NCI-H446 (cell line): Measurements from ENCODE around the gene SLC6A19.
"Not testable (repeated sequence)": the region's sequence is repeated elsewhere in the genome, so short reads cannot be mapped to it uniquely, and the experiment has no call there.

Experiments used
- DNase-seq, 2 experiments: peaks; one replicate each; lab custom pipeline; 2025; lab: John Stamatoyannopoulos, UW

SLC6A19 gene

DNA sequence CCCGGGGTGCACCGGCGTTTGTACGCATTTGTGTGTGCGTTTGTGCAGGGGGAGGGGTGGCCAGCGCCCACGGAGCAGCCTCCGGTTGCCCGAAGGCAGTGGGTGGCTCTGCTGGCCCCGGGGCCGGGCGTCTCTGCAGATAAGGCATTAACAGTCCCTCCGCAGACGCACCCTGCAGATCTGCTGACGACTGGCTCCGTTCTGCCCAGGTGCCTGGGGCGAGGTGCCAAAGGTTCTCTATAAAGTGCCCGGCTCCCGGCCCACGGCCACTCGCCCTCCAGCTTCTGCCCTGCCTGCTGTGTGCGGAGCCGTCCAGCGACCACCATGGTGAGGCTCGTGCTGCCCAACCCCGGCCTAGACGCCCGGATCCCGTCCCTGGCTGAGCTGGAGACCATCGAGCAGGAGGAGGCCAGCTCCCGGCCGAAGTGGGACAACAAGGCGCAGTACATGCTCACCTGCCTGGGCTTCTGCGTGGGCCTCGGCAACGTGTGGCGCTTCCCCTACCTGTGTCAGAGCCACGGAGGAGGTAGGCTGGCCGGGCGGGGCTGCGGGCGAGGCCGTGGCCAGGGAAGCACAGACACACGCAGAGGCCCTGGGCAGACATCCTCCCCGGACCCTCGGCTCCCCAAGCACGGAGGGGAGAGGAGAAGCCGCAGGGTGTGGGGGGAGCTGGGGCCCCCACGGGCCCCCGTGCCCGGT is at the start of gene SLC6A19:
TSS of gene SLC6A19 (plus strand) at position 269 of the 699 bp plus-strand sequence. CDS start at position 325, 56 bp downstream.
- no peak for DNase-seq

DNA sequence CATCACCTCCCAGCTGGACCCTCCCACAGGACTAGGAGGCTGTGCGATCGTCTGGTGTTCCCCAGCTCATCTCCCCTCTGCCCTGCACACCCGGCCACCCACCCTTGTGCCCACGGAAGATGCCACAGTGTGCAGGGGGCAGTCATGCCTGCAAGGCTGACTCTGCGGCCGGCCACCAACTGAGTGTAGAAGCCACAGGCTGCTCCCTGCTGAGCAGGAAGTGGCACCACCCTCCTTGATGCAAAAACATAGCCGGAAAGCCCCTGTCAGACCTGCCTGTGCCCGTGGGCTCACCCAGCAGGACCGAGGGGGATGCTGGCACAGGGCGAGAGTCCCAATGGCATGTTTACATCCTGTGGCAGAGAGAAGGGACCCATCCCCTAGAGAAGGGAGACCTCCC is 49.2 kb upstream of the SLC6A19 start:
- DNase-seq = no peak

DNA sequence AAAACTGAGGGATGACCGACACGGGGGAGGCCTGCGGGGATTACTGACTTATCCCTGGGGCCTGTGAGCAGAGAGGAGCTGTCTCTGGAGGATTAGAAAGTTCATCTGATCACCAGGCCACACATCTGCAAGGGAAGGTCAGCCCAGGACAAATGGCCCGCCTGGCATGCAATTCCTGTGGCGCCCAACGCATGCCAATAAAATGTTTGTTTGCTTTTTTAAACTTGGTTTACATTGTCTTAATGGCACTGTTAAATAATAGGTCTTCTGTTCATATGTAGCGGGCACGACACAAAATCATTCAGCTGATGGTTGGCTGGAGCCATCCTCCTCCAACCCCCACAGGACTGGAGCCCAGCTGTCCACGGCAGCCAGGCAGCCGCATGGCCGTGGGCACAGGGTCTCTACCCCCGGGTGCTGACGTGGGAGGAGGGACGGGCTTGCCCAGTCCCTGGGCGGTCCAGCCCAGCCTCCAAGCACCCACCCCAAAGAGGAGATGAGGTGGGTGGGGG is 48.6 kb upstream of the SLC6A19 start:
- DNase-seq = no peak

DNA sequence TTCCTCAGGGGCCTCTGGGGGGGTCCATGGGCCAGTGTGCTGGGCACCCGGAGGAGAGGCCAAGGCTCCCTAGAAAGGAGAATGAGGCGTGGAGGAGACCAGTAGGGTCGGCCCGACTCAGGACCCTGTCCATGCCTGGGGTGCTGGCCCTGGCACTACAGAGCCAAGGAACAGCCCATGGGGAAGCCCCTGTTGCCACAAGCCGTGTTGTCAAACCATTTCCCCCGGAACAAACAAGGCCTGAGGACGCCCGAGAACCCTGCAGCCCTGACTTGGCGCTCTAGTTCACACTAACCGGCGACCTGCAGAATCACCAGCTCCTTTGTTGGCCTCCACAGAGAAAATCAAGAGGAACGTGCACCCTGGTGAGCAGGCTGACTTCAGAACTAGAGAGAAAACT is 48.0 kb upstream of the SLC6A19 start:
- no peak for DNase-seq

DNA sequence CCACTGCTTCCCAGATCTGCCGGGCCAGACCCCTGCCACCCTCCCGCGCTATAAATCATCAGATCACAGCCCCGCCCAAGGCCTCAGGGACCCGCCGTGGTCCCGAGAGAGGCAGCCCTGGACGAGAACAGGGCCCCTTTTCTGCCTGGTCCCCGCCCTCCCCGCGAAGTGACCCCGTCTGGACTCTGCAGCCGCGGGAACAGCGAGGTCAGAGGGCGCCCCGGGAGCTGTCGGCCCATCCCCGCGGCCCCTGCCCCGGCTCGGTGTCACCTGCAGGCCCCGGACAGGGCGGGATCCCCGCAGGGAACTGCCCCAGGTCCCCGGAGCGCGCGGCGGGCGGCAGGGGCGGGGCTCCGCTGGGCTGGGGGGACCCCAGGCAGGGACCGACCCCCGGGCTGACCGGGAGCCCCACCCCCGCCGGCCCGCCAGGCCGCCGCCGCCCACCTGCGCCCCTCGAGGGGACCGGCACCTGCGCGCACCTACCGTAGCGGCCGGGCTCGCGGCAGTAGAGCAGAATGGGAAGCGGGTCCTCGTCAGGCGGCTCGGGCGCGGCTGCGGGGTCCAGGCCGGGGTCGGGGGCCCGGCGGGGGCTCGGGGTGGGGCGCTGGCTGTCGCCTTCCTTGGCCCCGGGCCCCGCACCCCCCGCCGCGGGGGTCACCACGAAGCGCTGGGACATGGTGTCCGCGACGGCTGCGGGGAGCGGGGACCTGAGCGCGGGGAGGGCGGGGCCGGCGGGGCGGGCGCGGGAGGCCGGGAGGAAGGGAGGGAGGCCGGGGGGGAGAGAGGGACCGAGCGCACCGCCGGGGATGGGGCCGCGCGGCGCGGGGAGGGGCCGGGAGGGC is 46.0 kb upstream of the SLC6A19 start:
- DNase-seq = no peak

DNA sequence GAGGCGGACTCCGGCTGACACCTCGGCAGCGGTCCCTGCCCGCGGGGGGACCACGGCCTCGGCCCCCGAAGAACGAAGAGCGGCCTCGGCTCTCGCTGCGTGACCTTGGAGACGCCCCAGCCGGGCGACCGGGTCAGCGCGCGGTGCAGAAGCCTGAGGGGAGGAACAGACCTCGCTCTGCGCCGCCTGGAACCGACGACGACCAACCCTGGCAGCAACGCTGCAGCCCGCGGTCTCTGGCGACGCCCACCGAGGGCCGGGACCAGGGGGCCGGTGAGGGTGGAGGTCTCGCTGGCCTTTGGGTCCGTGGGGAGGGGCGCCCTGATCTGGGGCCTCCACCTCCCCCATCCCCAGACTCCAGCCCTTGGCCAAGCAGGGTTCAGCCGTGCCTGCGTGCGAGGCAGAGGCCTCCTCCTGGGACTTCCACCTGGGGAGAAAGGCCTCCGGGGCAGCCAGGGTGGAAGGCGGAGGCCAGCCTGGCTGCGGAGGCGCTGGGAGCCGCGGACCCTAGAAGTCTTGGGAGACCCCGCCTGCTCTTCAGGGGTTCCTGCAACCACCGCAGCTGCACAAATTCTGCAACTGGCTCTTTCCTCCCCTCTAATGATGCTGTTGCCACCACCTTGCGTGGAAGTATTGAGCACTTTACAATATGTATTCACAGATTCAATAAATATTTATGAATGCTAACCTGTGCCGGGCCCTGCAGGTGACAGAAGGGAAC is 45.2 kb upstream of the SLC6A19 start:
- DNase-seq = no peak

GRCh38 chr5:1156754-1157460 is 44.5 kb upstream of the SLC6A19 start:
- DNase-seq = no peak

GRCh38 chr5:1157461-1157986 is 43.9 kb upstream of the SLC6A19 start:
- not testable (repeated sequence) for DNase-seq

DNA sequence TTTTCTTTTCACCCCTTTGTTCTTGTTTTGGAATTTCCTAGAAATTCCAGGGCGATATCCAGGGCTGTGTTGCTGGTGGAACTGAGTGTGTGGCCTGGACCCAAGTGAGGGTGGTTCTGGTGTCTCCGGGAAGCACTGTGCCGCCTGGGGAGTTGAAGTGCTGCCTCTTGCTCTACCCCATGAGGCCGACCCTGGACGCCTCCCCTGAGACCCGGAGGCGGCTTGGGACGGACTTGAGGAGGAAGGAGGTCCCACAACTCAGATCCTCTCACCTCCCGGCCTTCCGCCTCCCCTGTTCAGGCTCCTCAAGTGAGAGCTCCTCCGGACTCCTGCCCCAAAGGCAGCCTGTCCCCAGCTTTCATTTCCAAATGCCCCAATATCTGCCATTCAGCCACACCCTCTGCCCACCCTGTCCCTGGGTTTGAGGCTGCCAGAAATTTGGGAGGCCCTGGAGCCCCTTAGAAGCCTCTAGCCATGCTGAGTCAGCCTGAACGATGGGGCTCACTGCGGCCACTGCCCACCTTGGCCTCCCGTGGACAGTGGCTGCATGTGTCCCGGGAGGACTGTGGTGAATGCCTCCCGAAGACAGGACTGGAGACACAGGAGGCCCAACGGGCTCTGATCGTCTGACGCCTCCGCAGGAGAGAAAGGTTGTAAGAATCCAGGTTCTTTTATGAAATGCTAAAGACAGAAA is 42.6 kb upstream of the SLC6A19 start:
- DNase-seq = no peak

DNA sequence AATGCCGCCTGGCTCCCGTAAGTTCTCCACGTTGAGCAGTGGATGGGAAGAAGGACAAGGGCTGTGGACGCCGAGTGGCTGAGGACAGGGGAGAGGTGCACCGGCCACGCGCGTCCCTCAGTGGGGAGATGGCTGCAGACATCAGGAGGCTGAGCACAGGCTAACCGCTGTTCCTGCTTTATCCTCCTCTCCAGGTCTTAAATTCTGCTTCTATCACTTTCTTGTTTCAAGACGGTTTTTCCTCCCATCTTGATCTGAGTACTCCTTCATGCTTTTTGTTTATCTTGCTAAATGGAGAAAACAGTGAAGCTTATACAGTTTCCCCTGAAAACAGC is 42.1 kb upstream of the SLC6A19 start:
- DNase-seq = no peak

- no peak for DNase-seq
Observed at GRCh38 chr5:1159774-1160406, 41.5 kb upstream of the SLC6A19 start.

DNA sequence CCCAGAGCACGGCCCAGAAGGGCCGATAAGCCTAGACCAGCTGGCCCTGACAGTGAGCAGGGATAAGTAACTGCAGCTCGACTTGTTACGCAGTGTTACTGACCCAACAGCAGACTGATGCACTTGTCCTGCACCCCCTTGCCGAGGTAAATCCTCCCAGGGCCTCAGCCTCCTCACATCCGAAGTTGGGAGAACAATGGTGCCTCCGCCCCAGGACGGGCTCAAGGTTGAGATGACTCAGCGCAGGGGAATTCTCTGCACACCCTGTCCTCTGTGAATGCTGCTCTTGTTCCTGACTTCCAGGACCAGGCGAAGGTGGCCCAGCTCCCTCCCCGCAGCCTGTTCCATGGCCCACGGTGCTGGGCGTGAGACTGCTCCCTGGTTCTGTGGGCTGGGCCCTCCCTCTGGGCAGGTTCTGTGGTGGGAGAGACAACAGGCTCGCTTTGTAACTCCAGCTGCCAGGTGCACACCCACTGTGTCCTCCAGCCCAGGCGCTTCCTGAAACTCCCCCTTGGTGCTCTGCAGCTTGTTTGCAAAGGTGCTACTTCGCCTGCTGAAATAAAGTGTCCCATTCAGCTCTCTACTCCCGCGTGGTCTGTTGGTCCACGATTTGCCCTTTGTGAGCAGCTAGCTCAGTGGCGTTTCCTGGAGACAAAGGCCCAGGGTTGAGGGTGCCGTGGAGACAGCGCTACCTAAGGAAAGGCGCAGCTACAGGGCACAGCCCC is 40.1 kb upstream of the SLC6A19 start:
- DNase-seq = no peak

DNA sequence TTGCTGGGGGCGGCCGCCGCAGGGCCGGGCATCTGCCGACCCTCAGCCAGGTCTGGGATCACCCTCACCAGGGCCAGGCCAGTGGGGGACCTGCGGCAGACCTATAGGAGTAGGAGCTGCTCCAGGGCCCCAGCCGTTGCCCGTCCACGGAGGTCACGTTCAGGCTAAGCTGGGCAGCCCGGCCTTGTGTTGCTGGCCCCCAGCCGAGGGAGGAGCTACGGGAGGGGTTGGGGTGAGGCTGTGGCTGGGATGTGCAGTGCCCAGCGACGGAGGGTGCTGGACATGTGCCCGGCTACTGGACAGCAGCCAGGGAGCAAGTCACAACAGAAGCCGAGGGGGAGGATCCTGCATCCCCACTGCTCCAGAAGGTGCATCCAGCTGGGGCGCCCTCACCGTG is 39.6 kb upstream of the SLC6A19 start:
- DNase-seq = no peak

- DNase-seq = no peak
Observed at GRCh38 chr5:1162276-1162675, 39.1 kb upstream of the SLC6A19 start.

GRCh38 chr5:1162751-1163150 is 38.6 kb upstream of the SLC6A19 start:
- no peak for DNase-seq

DNA sequence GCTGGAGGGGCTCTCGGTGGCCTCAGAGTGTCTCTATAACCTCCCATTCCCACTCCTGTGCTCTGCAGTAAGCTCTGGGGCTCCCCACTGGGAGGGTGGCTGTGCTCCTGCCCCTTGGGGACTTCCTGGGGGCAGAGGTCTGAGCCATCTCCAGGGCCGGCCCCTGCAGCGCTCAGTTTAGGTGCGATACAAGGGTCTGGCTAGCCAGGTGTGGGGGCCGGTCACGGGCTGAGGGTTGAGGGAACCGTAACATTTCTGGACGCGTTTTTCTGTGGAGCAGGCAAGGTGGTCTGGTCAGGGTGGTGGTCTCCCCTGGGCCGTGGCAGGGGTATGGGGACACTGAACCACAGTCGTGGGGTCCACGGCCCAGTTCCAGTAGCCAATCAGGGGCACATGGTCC is 38.0 kb upstream of the SLC6A19 start:
- no peak for DNase-seq

- no peak for DNase-seq
Observed at GRCh38 chr5:1163879-1164278, 37.5 kb upstream of the SLC6A19 start.

DNA sequence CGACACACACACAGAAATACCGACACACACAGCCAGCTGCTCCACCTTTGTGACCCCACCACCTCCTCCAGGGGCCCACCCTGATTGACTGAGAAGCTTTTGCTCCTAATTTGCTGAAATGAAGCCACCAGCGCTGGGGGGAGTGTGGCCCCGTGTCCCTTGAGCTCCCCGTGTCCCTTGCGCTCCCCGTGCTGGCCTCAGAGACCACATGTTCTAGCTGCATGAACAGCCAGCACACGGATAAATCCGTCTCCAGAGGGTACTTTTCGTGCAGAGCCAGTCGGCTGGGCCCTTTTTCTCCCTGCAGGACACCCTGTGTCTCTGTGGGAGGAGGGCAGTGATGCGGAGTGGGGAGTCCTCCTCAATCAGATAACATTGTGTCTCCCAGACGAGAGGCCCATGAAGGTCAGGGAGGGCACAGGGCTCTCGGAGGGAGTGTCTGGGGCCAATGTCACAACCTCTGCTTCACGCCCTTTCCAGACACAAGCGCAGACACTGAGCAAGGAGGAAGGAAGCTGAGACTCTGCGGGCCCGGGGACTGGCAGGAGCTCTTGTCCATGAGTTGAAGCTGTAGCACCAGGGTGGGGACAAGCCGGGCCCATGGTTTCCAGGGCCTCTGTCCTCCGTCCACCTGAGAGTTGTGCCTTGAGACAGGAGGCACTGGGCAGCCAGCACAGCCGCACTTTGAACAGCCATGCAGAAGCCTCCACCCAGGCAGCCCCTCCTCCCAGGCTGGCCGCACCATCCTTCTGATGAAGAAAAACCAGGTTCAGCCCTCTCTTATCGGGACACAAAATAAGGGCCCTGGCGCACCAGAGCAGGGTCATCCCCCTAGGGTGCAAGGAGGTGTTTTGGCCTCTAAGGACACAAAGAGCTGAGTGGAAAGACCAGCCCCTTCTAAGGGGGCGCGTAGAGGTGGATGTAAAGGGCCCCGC is 36.4 kb upstream of the SLC6A19 start:
- no peak for DNase-seq

DNA sequence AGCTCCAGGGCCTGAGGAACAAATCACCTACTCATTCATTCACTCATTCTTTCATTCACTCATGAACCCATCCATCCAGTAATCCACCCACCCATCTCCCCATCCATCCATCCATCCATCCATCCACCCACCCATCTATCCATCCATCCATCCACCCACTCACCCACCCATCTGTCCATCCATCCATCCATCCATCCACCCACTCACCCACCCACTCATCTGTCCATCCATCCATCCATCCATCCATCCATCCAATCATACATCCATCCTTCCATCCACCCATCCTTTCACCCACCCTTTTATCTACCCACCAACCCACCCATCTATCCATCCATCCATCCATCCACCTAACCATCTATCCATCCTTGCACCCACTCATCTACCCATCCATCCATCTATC is 35.5 kb upstream of the SLC6A19 start:
- no peak for DNase-seq
